Sigmoid colon (tissue), 4 donors: ENCODE results near the gene CHN2.

ENCODE experiments used
- EP300 ChIP-seq, 4 donors: sonication (generic); formaldehyde crosslinking; IDR thresholded peaks; one replicate each; pipeline ENCODE4 v1.6.1; 2017; ENCODE audit warnings: antibody characterized with exemption in 4 of 4
- POLR2A ChIP-seq, 2 donors: fragments of 450-650 bp; IDR thresholded peaks; one replicate each; pipeline ENCODE4 v1.6.1; 2016; ENCODE audit warnings: antibody characterized with exemption in 2 of 2, mild to moderate bottlenecking in 2 of 2, moderate library complexity in 2 of 2
- TF ChIP-seq, protein P1 (sequence below), 4 experiments: fragments of 450-650 bp in 3 of 4; fragments of 200-600 bp in 1 of 4; IDR thresholded peaks; one replicate each; pipeline ENCODE4 v1.5.1; 2016 to 2019; ENCODE audit warnings: antibody characterized with exemption in 4 of 4, mild to moderate bottlenecking in 3 of 4, moderate library complexity in 2 of 4

DNA sequence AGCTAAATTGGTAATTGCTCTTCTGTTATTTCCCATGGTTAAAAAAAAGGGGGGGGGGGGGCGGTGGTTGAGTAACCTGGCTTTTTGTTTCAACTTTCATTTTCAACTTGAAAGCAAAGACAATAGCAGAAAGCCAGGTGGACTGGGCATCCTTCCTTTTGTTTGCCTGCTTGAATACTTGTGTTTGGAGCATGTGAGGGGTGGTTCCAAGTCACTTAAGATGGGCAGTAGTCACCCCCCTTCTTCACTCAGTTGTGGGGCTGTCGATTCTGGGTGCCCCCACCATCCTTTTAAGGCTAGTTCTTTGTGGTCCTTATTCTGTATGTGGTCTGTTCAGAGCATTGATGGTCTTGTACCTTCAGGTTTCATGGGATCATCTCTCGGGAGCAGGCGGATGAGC, 203.4 kb downstream of the CHN2 start:
- TF ChIP-seq EP300 (IDR thresholded peaks at IDR 0.05) (no peak), POLR2A (IDR thresholded peaks at IDR 0.05) (no peak)
- TF ChIP-seq, protein P1, sequence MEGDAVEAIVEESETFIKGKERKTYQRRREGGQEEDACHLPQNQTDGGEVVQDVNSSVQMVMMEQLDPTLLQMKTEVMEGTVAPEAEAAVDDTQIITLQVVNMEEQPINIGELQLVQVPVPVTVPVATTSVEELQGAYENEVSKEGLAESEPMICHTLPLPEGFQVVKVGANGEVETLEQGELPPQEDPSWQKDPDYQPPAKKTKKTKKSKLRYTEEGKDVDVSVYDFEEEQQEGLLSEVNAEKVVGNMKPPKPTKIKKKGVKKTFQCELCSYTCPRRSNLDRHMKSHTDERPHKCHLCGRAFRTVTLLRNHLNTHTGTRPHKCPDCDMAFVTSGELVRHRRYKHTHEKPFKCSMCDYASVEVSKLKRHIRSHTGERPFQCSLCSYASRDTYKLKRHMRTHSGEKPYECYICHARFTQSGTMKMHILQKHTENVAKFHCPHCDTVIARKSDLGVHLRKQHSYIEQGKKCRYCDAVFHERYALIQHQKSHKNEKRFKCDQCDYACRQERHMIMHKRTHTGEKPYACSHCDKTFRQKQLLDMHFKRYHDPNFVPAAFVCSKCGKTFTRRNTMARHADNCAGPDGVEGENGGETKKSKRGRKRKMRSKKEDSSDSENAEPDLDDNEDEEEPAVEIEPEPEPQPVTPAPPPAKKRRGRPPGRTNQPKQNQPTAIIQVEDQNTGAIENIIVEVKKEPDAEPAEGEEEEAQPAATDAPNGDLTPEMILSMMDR (IDR thresholded peaks at IDR 0.05), result no peak
